ENCODE data around the gene CTNND2.

The CTNND2 gene

DNA sequence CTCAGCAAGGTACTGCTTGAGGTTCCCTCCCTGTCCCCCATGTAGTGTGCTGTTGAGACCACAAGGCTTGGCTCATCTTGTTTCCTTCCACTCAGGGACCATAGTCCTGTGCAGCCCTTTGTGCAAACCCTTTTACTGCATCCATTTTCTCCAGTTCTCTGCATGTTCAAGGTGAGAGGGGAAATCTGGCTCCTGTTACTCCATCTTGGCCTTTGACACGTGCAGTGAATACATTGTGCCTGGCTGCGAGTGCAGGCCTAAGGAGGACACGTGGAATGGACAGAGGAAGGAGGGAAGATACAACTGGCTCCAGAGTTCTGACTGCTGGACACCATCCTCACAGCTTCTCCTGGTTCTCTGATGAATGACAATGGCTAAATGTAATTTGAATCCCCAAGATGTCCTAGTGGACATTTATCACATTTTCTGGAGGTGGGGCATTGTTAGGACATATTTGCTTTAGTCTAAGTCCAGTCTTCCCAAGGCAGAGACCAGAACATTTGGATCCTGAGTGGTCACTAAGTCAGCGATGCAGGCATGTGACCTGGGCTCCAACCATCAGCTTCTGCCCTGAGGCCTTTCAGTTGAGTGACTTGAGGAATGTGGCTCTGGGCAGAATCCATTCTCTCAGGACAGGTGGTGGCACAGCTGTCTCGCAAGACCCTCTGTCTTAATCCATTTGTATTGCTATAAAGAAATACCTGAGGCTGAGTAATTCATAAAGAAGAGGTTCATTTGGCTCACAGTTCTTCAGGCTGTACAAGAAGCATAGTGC is 954.2 kb downstream of the CTNND2 start:
- no peak for DNase-seq

DNA sequence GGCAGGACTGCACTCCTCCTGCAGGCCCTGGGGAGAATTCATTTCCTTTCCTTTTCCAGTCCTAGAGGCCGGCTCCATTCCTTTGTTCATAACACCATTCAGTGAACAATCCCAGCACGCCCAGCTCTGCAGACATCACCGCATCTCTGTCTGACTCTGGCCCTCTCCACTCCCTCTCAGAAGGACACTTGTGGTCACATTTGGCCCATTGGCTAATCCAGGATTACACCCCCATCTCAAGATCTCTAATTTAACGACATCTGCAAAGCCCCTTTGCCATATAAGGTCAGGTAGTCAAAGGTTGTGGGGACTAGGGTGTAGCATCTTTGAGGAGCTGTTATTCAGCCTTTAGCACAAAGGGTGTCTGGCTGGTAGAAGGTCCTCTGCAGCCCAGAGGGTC is 958.2 kb downstream of the CTNND2 start:
- no peak for DNase-seq

DNA sequence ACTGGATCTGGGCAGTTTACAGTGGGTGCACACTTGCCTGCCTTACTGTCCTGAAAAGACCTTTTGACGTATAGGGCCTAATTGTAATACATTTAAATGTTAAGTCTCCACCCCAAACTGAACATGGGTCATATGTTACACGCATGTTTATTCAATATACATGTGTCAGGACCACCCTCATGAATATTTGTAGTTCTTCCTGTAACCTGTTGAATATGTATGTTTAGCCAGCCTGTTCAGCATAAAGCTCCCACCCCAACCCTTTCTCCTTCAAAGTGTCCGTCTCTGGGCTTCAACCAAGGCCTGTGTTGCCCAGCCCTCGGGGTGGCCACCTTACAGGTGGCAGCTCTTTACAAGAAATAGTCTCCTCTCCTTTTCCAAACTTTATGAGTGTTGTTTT is 962.3 kb downstream of the CTNND2 start:
- DNase-seq = no peak

GRCh38 chr5:10936081-10936855 is 968.0 kb downstream of the CTNND2 start:
- no peak for DNase-seq

- DNase-seq = peak; percentile 85
These were observed 968.7 kb downstream of the CTNND2 start for GRCh38 chr5:10935536-10935935.

DNA sequence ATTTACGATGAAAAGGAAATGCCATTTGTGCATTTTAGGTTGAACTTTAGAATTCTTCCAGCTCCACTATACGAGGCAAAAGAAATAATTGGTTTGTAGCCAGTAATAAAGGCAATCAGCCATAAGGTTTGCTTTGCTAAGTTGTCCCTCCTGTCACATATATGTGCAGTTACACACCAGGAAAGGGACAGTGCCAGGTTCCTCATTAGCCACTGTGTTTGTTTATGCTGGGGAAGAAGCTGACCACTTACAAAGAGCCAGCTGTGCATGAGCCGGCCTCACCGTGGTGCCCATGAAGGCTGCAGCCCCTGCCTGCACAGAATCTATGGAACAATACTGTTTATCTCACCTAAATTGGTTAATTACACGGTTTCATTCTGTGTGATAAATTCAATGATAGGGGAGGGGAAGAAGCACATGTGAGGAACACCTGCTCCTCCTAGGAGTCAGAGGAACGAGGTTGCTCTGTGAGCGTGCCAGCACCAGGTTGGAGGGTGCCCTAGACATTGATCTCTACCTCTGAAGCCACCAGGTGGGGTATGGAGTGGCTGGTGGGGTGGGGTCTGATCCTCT is 969.4 kb downstream of the CTNND2 start:
- DNase-seq = peak; percentile 66

- DNase-seq = peak; percentile 97
These were observed 971.1 kb downstream of the CTNND2 start for GRCh38 chr5:10933121-10933520.

DNA sequence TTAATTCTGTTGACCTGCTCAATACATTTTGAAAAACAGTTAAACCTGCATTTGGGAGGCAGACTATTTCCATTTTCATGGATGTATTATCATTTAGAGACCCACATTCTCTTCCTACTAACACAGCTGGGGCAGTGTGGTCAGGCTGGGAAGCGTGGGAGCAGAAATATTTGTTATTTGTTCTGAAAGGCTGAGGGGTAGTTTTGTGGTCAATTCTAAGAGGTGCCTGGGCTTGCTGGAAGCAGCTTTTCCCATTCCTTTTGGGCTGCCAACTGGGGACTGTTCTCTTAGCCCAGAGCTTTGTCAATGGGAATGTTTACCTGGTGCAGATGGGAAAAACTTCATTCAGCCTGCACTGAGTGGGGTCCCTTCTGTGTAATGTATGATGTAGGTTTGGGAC is 971.8 kb downstream of the CTNND2 start:
- no peak for DNase-seq

- no peak for DNase-seq
These were observed 976.6 kb downstream of the CTNND2 start for GRCh38 chr5:10927608-10928007.

DNA sequence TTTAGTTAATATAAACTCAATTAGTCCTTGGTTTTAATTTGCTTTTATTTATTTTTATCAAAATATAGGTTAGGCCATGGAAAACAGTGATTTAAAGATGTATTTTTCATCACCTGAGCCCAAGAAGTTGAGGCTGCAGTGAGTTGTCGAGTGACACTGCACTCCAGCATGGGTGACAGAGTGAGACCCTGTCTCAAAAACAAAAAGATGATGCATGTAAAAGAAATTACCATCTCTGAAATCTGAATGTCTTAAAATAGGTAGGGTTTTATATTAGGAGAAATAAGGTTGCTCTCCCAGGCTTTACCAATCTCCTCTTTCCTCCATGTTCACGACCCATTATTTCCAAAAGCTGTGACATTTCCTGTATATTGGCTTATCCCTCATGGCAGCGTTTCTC is 980.9 kb downstream of the CTNND2 start:
- no peak for DNase-seq

Data from NCI-H2171 (cell line).